Activated T-helper 2 cell treated with anti-CD3 and anti-CD28 coated beads, Interferon-gamma antibody, Interleukin-2, Interleukin-4, amounts not matched to agents 10 μg/mL and 5 μg/mL and 100 μg/mL, durations not matched to agents 14 hours and 24 hours and 36 hours (primary cell): ENCODE measurements around the gene TM4SF1. TPM values are rescaled to one million over a fixed set of nuclear protein-coding genes. Genes with fewer than 3 reads are reported as not detected.

Experiments used
- DNase-seq: peaks from one replicate; pipeline ENCODE4 v3.0.0; 2021; ENCODE audit warnings: low spot score
- H3K27ac Mint-ChIP-seq: one replicate; pipeline ENCODE4 v1.8.0; 2021; ENCODE audit warnings: mixed read lengths
- H3K27me3 Mint-ChIP-seq: one replicate; pipeline ENCODE4 v1.8.0; 2021; ENCODE audit warnings: low read depth, mixed read lengths
- H3K36me3 Mint-ChIP-seq: one replicate; pipeline ENCODE4 v1.8.0; 2021; ENCODE audit warnings: low read depth, mixed read lengths
- H3K4me1 Mint-ChIP-seq: one replicate; pipeline ENCODE4 v1.8.0; 2021; ENCODE audit warnings: low read depth, mixed read lengths
- H3K4me3 Mint-ChIP-seq: one replicate; pipeline ENCODE4 v1.8.0; 2021; ENCODE audit warnings: low read depth, mild to moderate bottlenecking, moderate library complexity, mixed read lengths
- H3K9me3 Mint-ChIP-seq: one replicate; pipeline ENCODE4 v1.8.0; 2021; ENCODE audit warnings: mixed read lengths
- intact Hi-C: fragments of 100-400 bp; cut with micrococcal nuclease; formaldehyde crosslinking; loops from one replicate; pipeline ENCODE4 v1.15.1; 2023
- total RNA-seq: library from RNA; stranded (reverse); gene quantifications from 2 replicates; pipeline ENCODE4 v1.2.3, GENCODE V29; 2022

TM4SF1 gene
- total RNA-seq, 1 donor from 2014 or later, result not detected

DNA sequence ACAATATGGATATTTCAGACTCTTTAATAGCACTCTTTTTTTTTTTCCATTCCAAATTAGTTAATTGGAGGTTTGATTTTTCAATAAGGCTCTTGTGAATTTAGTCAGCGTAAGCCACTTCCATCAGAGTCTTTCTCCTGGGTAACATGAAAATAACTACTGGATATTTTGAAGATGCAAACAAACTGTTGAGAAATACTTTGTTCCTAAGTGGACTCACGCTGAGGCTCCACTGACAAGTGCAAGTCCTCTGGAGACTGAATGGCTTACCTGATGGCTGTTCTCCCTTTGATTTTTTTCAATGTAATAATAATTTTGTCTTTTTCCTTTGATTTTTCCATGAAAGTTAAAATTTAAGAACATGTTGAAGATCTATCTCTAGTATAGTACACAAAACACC lies 26.0 kb upstream of the TM4SF1 start:
- no peak overlapping the region for H3K27ac Mint-ChIP-seq
- intact Hi-C loops, result no loop called here
- peaks cover 6% of the 10 kb centered on the region for H3K27me3 Mint-ChIP-seq
- H3K36me3 Mint-ChIP-seq, result no peaks in the 10 kb centered on the region
- no peaks in the 10 kb centered on the region for H3K9me3 Mint-ChIP-seq
- no peak for DNase-seq
- no peaks in the 10 kb centered on the region for H3K4me1 Mint-ChIP-seq
- no peak overlapping the region for H3K4me3 Mint-ChIP-seq

DNA sequence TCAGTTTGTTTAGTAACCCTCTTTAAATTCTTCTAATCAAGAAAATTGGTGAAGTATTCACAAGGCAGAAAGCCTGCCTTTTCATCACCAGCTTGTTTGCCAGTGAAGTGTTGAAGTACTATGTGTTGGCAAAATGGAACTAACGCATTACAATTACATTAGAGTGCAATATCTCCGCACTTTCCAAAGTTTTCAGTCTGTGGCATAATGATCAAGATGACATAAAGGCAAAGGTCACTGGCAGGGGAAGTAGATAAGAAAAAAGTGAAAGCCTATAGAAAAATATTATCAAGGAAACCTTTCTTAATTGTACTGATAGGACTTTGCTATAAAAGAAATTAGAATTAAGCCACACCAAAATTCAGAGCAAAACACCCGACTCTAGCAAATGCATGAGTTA lies 25.0 kb upstream of the TM4SF1 start:
- H3K9me3 Mint-ChIP-seq, result no peaks in the 10 kb centered on the region
- H3K4me1 Mint-ChIP-seq, result no peaks in the 10 kb centered on the region
- peaks cover 6% of the 10 kb centered on the region for H3K27me3 Mint-ChIP-seq
- intact Hi-C loops, result no loop called here
- no peak overlapping the region for H3K4me3 Mint-ChIP-seq
- H3K36me3 Mint-ChIP-seq, result no peaks in the 10 kb centered on the region
- no peak for DNase-seq
- no peak overlapping the region for H3K27ac Mint-ChIP-seq

DNA sequence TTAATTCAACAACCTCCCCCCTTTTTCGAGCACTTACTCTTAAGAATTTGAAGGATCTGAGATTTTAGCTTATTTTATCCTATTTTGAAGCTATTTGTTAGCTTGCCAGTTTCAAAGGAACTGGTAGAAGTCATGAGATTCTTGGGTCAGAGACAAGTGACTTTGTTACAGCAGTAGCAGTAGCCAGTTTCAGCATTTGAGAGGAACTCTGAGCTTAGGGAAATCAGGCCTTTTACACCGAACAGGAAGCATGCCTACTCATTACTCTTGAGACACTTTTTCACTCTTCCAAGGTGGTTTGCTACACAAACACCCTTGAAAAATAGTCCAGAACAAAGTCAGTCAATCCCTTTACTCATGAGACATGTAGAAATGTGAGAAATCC lies 24.5 kb upstream of the TM4SF1 start:
- intact Hi-C loops, result no loop called here
- H3K36me3 Mint-ChIP-seq, result no peaks in the 10 kb centered on the region
- no peak overlapping the region for H3K27ac Mint-ChIP-seq
- H3K4me3 Mint-ChIP-seq, result no peak overlapping the region
- H3K27me3 Mint-ChIP-seq, result peaks cover 6% of the 10 kb centered on the region
- DNase-seq, result no peak
- H3K4me1 Mint-ChIP-seq, result no peaks in the 10 kb centered on the region
- H3K9me3 Mint-ChIP-seq, result no peaks in the 10 kb centered on the region

DNA sequence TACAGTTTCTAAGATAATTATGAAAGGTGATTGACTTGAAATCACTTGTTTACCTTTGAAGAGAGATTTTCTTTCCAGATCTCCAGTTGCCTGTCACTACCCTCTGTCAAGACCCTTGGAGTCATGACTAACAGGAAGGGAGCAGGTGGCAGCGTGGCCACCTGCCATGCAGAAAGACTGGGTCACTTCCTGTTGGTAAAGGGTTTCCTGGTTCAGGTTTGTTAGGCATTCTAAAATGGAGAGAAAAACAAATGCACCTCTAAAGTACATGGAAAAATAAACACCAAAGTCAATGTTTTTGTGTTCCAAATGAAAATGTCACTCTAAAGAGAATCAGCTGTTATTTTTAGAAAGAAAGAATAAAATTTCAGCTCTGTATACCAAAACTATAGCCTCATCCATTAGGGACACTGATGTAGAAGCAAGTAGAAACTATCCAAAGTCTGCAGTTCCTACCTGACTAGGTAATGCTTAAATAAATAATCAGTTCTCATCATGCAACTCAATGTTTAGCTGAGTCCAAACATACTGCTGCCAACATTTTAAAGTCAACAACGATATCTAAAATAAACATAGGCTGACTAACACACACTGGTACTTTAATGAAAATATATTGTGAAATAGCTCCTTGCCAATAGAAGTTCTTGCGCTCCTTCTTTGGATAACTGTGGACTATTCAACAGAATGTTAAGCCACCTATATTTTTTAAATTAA lies 23.9 kb upstream of the TM4SF1 start:
- peaks cover 6% of the 10 kb centered on the region for H3K27me3 Mint-ChIP-seq
- no peak for DNase-seq
- intact Hi-C loops, result no loop called here
- H3K4me1 Mint-ChIP-seq, result no peaks in the 10 kb centered on the region
- H3K27ac Mint-ChIP-seq, result no peak overlapping the region
- no peaks in the 10 kb centered on the region for H3K9me3 Mint-ChIP-seq
- no peak overlapping the region for H3K4me3 Mint-ChIP-seq
- no peaks in the 10 kb centered on the region for H3K36me3 Mint-ChIP-seq

DNA sequence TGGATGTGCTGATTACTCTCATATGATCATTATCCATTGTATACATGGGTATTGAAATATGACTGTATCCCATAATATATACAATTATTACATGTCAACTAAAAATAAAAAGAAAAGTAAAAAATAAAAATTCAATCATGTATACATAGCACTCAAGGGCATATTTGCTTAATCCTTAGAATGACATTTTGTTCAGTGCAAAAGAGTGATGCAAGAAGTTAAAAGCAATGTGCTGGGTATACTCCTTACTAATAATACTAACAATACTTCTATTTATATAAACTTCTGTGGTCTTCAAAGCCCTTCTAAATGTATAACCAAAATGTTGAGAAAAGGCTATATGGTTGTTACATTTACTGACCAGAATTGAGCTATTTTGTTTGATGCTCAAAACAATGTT lies 23.2 kb upstream of the TM4SF1 start:
- no peak overlapping the region for H3K27ac Mint-ChIP-seq
- no peaks in the 10 kb centered on the region for H3K4me1 Mint-ChIP-seq
- DNase-seq, result no peak
- H3K27me3 Mint-ChIP-seq, result peaks cover 4% of the 10 kb centered on the region
- intact Hi-C loops, result no loop called here
- no peak overlapping the region for H3K4me3 Mint-ChIP-seq
- no peaks in the 10 kb centered on the region for H3K36me3 Mint-ChIP-seq
- H3K9me3 Mint-ChIP-seq, result no peaks in the 10 kb centered on the region

DNA sequence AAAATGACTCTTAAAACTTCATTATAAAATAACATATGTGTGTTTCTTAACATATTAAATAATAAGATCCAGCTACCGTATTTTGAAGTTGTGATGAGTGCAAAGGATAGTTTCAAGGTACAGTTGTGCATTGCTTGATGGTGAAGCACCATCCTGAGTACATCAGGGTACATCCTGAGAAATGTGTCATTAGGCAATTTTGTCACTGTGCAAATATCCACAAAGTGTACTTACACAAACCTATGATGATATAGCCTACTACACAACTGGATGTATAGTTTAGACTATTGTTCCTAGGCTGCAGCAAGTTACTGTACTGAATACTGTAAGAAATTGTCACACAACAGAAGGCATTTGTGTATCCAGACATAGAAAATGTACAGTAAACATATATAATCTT lies 20.8 kb upstream of the TM4SF1 start:
- no peaks in the 10 kb centered on the region for H3K36me3 Mint-ChIP-seq
- intact Hi-C loops, result no loop called here
- no peak overlapping the region for H3K4me3 Mint-ChIP-seq

DNA sequence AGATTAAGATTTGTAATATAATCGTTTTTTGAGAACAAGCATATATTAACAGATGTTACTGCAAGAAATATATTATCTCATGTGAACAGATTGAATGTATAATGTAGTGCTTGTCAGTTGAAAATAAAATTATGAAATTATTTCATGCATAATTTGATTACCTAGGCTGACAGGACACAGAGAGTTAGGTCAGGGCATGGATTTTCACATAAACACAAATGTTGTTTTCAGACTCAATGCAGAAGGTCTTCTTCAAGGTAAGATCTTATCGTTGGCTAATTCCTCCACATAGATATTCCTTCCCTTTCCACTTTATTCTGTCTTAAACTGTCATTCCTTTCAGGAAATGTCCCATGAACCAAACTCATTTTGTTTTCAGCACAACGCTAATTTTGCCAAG lies 20.1 kb upstream of the TM4SF1 start:
- Mint-ChIP-seq H3K4me1 (no peaks in the 10 kb centered on the region), H3K27me3 (peaks cover 2% of the 10 kb centered on the region), H3K27ac (no peak overlapping the region), H3K4me3 (no peak overlapping the region), H3K36me3 (no peaks in the 10 kb centered on the region), H3K9me3 (no peaks in the 10 kb centered on the region)
- intact Hi-C loops, result no loop called here
- DNase-seq, result no peak

More for the DNA sequence above, 20.8 kb upstream of the TM4SF1 start:
- H3K27ac Mint-ChIP-seq, result no peak overlapping the region
- DNase-seq, result no peak
- peaks cover 2% of the 10 kb centered on the region for H3K27me3 Mint-ChIP-seq
- H3K4me1 Mint-ChIP-seq, result no peaks in the 10 kb centered on the region
- H3K9me3 Mint-ChIP-seq, result no peaks in the 10 kb centered on the region

DNA sequence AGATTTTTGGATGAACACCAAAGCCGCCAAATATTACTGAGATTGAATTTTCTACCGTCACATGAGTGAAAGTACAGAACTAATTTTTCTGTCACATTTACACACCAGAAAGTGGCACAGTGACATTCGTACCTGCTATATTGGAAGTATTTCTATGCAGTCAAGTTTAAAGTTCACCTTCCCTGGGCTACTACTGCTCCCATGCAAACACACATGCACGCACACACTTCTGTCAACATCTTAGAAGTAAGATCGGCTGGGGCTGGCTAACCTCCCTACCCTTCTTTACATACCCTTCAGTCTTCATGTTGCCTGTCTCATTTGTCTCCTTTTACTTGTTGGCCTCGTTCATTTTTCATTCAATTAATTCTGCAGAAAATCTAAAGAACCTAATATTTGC lies 19.0 kb upstream of the TM4SF1 start:
- Mint-ChIP-seq H3K27me3 (no peaks in the 10 kb centered on the region), H3K36me3 (no peaks in the 10 kb centered on the region)
- no peak for DNase-seq

DNA sequence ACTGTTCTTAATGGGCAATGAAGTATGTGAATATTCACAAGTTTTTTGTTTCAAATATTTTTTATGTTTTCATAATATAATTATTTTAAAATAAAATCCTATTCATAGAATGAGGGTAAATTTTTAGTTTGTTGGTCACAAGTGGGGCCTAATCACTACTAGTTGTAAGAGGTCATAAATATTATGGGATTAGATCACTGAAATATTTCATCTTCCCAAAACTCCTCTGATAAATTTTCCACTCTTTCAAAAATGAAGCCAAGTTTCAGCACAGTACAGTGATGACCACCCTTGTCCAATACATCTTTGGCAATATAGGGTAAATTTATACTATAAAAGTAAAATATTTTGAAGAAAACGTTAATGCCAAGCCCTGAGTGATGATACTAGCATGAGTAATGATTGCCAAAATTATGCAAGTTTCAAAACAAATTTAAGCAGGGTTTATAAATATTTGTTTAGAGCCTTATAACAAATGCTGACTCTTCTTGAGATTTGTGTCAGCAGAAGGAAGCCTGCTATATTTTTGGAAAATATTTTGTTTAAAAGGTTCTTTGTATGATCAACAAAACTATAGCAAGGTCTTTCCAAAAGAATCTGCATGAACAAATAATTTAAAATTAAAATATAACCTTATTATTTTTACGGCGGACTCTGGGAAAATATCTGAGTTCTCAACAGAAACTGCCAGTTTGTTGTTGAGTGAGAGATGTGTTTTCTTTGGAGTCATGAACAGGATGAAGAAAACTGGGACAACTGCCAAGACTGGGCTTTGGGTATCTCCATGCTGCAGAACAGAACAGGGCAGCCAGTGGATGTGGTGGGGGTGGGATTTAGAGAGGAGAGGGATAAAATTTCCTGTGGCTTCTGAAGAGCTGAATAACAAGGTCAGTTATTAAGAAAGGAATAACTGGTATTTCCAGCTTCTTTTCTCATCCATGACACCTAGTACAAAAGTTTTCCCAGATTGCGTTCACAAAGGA lies 17.9 kb upstream of the TM4SF1 start:
- intact Hi-C loops, result no loop called here
- Mint-ChIP-seq H3K4me1 (no peaks in the 10 kb centered on the region), H3K27ac (no peak overlapping the region), H3K36me3 (no peaks in the 10 kb centered on the region), H3K27me3 (no peaks in the 10 kb centered on the region), H3K4me3 (no peak overlapping the region), H3K9me3 (no peaks in the 10 kb centered on the region)
- DNase-seq, result no peak

More for the DNA sequence above, 19.0 kb upstream of the TM4SF1 start:
- no peak overlapping the region for H3K27ac Mint-ChIP-seq
- H3K9me3 Mint-ChIP-seq, result no peaks in the 10 kb centered on the region
- H3K4me1 Mint-ChIP-seq, result no peaks in the 10 kb centered on the region
- no peak overlapping the region for H3K4me3 Mint-ChIP-seq
- intact Hi-C loops, result no loop called here

DNA sequence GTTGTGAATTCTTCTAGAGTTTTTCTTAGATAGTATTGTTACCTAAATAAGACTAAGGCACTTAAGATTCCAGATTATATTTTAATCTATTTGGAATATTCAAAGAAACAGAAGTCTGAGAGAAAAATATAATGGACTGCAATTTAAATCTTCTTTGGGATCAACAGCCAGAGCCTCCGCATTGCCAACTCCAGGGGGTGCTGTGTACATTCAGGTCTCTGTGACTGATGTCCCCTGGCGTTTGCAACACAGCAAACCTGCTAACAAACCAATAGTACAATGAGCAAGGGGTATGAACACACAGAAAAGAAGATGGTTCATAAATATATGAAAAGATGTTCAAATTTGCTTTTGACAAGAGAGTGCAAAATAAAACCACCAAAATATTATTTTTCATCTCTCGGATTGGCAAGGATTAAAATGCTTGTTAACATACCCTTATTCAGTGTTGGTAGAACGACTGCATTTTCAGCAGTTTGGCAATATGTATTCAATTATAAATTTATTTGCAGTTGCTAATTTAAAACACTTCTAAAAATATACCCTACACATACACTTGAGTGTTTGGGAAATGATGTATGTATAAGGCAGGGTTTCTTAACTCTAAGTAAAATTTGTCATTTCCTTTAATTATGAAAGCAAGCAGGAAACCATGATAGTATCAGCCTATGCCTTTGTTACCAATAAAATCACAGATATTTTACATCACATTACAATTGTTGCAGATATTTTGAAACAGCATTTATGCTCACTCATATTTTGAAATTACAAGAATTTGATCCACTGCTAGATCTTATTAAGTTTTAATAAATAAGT lies 16.1 kb upstream of the TM4SF1 start:
- no peaks in the 10 kb centered on the region for H3K4me1 Mint-ChIP-seq
- intact Hi-C loops, result loop anchor here (2.0 kb wide), 1 partner anchor 273 kb away; no protein-coding TSS in a partner anchor
- no peaks in the 10 kb centered on the region for H3K27me3 Mint-ChIP-seq
- H3K27ac Mint-ChIP-seq, result no peak overlapping the region
- no peaks in the 10 kb centered on the region for H3K36me3 Mint-ChIP-seq
- no peak overlapping the region for H3K4me3 Mint-ChIP-seq
- DNase-seq, result no peak
- no peaks in the 10 kb centered on the region for H3K9me3 Mint-ChIP-seq

DNA sequence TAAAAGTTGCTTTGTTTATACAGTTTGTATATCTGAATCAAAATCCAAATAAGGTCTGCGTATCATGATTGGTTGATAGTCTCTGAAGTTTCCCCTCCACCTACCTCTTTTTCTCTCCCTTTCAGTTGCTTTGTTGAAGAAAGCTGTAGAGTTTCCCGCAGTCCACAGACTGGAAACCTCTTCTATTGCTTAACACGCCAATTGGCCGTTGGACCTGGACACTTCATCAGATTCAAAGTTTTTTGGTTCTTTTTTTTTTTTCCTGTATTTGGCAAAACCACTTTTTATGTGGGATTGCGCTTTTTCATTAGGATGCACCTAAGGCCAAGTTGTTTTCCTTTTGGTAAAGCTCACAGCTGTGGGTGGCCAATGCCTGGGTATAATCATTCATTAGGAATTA lies 14.5 kb upstream of the TM4SF1 start:
- H3K4me3 Mint-ChIP-seq, result no peak overlapping the region
- intact Hi-C loops, result loop anchor here (2.0 kb wide), 1 partner anchor 271 kb away; no protein-coding TSS in a partner anchor
- DNase-seq, result no peak
- no peak overlapping the region for H3K27ac Mint-ChIP-seq
- H3K4me1 Mint-ChIP-seq, result no peaks in the 10 kb centered on the region
- H3K27me3 Mint-ChIP-seq, result peaks cover 2% of the 10 kb centered on the region
- no peaks in the 10 kb centered on the region for H3K9me3 Mint-ChIP-seq
- no peaks in the 10 kb centered on the region for H3K36me3 Mint-ChIP-seq

DNA sequence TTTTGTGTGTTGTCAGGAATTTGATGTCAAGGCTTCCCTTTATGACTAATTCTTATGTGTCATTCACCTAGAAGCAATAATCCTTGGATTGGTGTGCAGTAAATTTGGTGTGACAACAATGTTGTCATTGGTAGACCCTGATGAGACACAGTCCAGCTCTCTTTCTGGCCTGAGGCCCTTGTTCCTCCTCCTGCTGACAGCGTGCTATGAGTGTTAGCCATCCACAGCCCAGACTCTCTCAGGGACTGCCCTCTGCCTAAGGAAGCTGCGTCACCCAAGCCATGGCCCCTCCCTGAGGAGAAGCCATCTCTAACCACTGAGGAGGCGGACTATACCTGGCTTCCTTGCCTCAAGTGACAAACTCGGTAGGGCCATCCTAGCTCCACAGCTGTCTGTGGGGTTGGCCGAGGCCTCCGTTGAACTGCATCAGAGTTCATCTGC lies 13.3 kb upstream of the TM4SF1 start:
- Mint-ChIP-seq H3K27me3 (peaks cover 2% of the 10 kb centered on the region), H3K4me1 (no peaks in the 10 kb centered on the region), H3K27ac (no peak overlapping the region), H3K4me3 (no peak overlapping the region), H3K9me3 (no peaks in the 10 kb centered on the region), H3K36me3 (no peaks in the 10 kb centered on the region)
- no peak for DNase-seq
- intact Hi-C loops, result no loop called here
